H9 (cell line): ENCODE measurements around the gene LRRC45. TPM values are rescaled to one million over a fixed set of nuclear protein-coding genes. Genes with fewer than 3 reads are reported as not detected.

Source experiments
- DNase-seq: peaks from one replicate; pipeline ENCODE4 v3.0.0-alpha.2; 2017
- H2AFZ ChIP-seq: one replicate; pipeline ENCODE4 v1.6.1; 2013; ENCODE audit warnings: mild to moderate bottlenecking, low read length, control low read depth, moderate library complexity
- H2AK5ac ChIP-seq: 2 replicates; pipeline ENCODE4 v1.6.1; 2013; ENCODE audit warnings: low read length, control low read depth, mixed read lengths; ENCODE audit not compliant: insufficient read length
- H2BK120ac ChIP-seq: one replicate; pipeline ENCODE4 v1.6.1; 2013; ENCODE audit warnings: low read depth, mild to moderate bottlenecking, low read length, control low read depth, inconsistent platforms; ENCODE audit not compliant: poor library complexity, severe bottlenecking
- H2BK12ac ChIP-seq: 2 replicates; pipeline ENCODE4 v1.6.1; 2013; ENCODE audit warnings: low read length, control low read depth, mixed read lengths, low read depth; ENCODE audit not compliant: insufficient read length
- H2BK15ac ChIP-seq: 2 replicates; pipeline ENCODE4 v1.6.1; 2013; ENCODE audit warnings: low read depth, low read length, control low read depth
- H2BK20ac ChIP-seq: one replicate; pipeline ENCODE4 v1.6.1; 2013; ENCODE audit warnings: low read depth, mild to moderate bottlenecking, low read length, control low read depth, inconsistent platforms; ENCODE audit not compliant: poor library complexity, severe bottlenecking
- H2BK5ac ChIP-seq: 2 replicates; pipeline ENCODE4 v1.6.1; 2013; ENCODE audit warnings: low read length, control low read depth, mixed read lengths; ENCODE audit not compliant: insufficient read length
- H3K14ac ChIP-seq: 2 replicates; pipeline ENCODE4 v1.6.1; 2013; ENCODE audit warnings: low read length, control low read depth; ENCODE audit not compliant: insufficient read depth
- H3K18ac ChIP-seq: 2 replicates; pipeline ENCODE4 v1.6.1; 2013; ENCODE audit warnings: low read depth, mild to moderate bottlenecking, mixed read lengths, low read length, control low read depth; ENCODE audit not compliant: insufficient read length
- H3K23ac ChIP-seq: 2 replicates; pipeline ENCODE4 v1.6.1; 2013; ENCODE audit warnings: low read length, control low read depth, mixed read lengths, low read depth; ENCODE audit not compliant: insufficient read length
- H3K23me2 ChIP-seq: 2 replicates; pipeline ENCODE4 v1.6.1; 2013; ENCODE audit warnings: low read depth, mild to moderate bottlenecking, mixed read lengths, low read length, control low read depth; ENCODE audit not compliant: insufficient read length, poor library complexity, severe bottlenecking
- H3K27ac ChIP-seq: 2 replicates; pipeline ENCODE4 v1.5.1; 2013; ENCODE audit warnings: low read length, control low read depth, mixed read lengths, low read depth; ENCODE audit not compliant: insufficient read length
- H3K27me3 ChIP-seq: 2 replicates; pipeline ENCODE4 v1.6.1; 2013; ENCODE audit warnings: low read length, control low read depth, inconsistent platforms; ENCODE audit not compliant: insufficient read depth
- H3K4ac ChIP-seq: 2 replicates; pipeline ENCODE4 v1.6.1; 2013; ENCODE audit warnings: low read depth, mild to moderate bottlenecking, control low read depth, inconsistent platforms, low read length, moderate library complexity
- H3K4me1 ChIP-seq: 2 replicates; pipeline ENCODE4 v1.6.1; 2013; ENCODE audit warnings: low read length, control low read depth, inconsistent platforms; ENCODE audit not compliant: insufficient read depth
- H3K4me2 ChIP-seq: 2 replicates; pipeline ENCODE4 v1.6.1; 2013; ENCODE audit warnings: low read length, control low read depth, mixed read lengths; ENCODE audit not compliant: insufficient read length, insufficient read depth
- H3K56ac ChIP-seq: 2 replicates; pipeline ENCODE4 v1.6.1; 2013; ENCODE audit warnings: low read depth, mild to moderate bottlenecking, mixed read lengths, low read length, control low read depth; ENCODE audit not compliant: insufficient read length
- H3K79me1 ChIP-seq: 2 replicates; pipeline ENCODE4 v1.6.1; 2013; ENCODE audit warnings: low read depth, mild to moderate bottlenecking, moderate library complexity, low read length, control low read depth, inconsistent platforms; ENCODE audit not compliant: insufficient read depth, poor library complexity, severe bottlenecking
- H3K79me2 ChIP-seq: 2 replicates; pipeline ENCODE4 v1.6.1; 2013; ENCODE audit warnings: low read length, control low read depth, inconsistent platforms; ENCODE audit not compliant: insufficient read depth
- H3K9ac ChIP-seq: 2 replicates; pipeline ENCODE4 v1.6.1; 2013; ENCODE audit warnings: low read length, control low read depth, mixed read lengths; ENCODE audit not compliant: insufficient read length; ENCODE audit errors: extremely low read depth
- H3K9me3 ChIP-seq: one replicate; pipeline ENCODE4 v1.6.1; 2013; ENCODE audit warnings: low read depth, low read length, inconsistent platforms; ENCODE audit not compliant: control insufficient read depth
- H3T11ph ChIP-seq: one replicate; pipeline ENCODE4 v1.6.1; 2013; ENCODE audit warnings: mild to moderate bottlenecking, low read length, control low read depth, inconsistent platforms
- H4K20me1 ChIP-seq: one replicate; pipeline ENCODE4 v1.6.1; 2013; ENCODE audit not compliant: control insufficient read depth, insufficient read length, insufficient read depth
- H4K5ac ChIP-seq: 2 replicates; pipeline ENCODE4 v1.6.1; 2013; ENCODE audit warnings: low read depth, mild to moderate bottlenecking, mixed read lengths, low read length, control low read depth; ENCODE audit not compliant: insufficient read length
- H4K8ac ChIP-seq: replicated peaks from 2 replicates; pipeline ENCODE4 v1.6.1; 2013; ENCODE audit warnings: low read length, control low read depth, mixed read lengths, low read depth; ENCODE audit not compliant: insufficient read length
- H4K91ac ChIP-seq: 2 replicates; pipeline ENCODE4 v1.6.1; 2013; ENCODE audit warnings: low read depth, mild to moderate bottlenecking, moderate library complexity, mixed read lengths, low read length, control low read depth; ENCODE audit not compliant: insufficient read length
- H3K27ac Mint-ChIP-seq, 3 experiments: 2 replicates in 2 of 3; 3 replicates in 1 of 3; pipeline ENCODE4 v1.8.0; 2020 to 2021; ENCODE audit warnings: mixed read lengths in 3 of 3, mild to moderate bottlenecking in 1 of 3, moderate library complexity in 1 of 3
- H3K27me3 Mint-ChIP-seq: 2 replicates; pipeline ENCODE4 v1.8.0; 2021; ENCODE audit warnings: low read depth, mild to moderate bottlenecking, moderate library complexity, mixed read lengths
- H3K36me3 Mint-ChIP-seq, 3 experiments: 2 replicates in 2 of 3; 3 replicates in 1 of 3; pipeline ENCODE4 v1.8.0; 2020 to 2021; ENCODE audit warnings: low read depth in 3 of 3, mixed read lengths in 3 of 3; ENCODE audit not compliant: insufficient read depth in 1 of 3
- H3K4me1 Mint-ChIP-seq, 2 experiments: 2 replicates each; pipeline ENCODE4 v1.8.0; 2020; ENCODE audit warnings: mixed read lengths in 2 of 2
- H3K4me3 Mint-ChIP-seq, 2 experiments: 2 replicates in 1 of 2; 3 replicates in 1 of 2; pipeline ENCODE4 v1.8.0; 2020 to 2021; ENCODE audit warnings: mild to moderate bottlenecking in 2 of 2, mixed read lengths in 2 of 2, moderate library complexity in 1 of 2
- H3K9me3 Mint-ChIP-seq, 2 experiments: 2 replicates in 1 of 2; 3 replicates in 1 of 2; pipeline ENCODE4 v1.8.0; 2020; ENCODE audit warnings: mild to moderate bottlenecking in 2 of 2, mixed read lengths in 2 of 2, moderate library complexity in 1 of 2
- WGBS: extraction: QIAGEN DNeasy Blood & Tissue Kit; methylation state at CpG from one replicate; pipeline ENCODE4 v1.1.7; 2013; ENCODE audit warnings: missing lambda C conversion rate, low lambda C conversion rate, mixed read lengths; ENCODE audit not compliant: insufficient read length; ENCODE audit errors: extremely low coverage; 5-methylcytosine and 5-hydroxymethylcytosine counted together
- total RNA-seq: library from RNA; stranded (reverse); gene quantifications from 2 replicates; pipeline ENCODE4 v1.2.1, GENCODE V29; 2021
- TF ChIP-seq, protein P1 (sequence below): fragments of 200-600 bp; sonication (generic); conservative IDR thresholded peaks from 3 replicates; pipeline ENCODE4 v1.8.0; 2021; ENCODE audit warnings: antibody characterized with exemption, mild to moderate bottlenecking

The LRRC45 gene
- total RNA-seq, 1 experiment from 2014 or later = 28.7 TPM

DNA sequence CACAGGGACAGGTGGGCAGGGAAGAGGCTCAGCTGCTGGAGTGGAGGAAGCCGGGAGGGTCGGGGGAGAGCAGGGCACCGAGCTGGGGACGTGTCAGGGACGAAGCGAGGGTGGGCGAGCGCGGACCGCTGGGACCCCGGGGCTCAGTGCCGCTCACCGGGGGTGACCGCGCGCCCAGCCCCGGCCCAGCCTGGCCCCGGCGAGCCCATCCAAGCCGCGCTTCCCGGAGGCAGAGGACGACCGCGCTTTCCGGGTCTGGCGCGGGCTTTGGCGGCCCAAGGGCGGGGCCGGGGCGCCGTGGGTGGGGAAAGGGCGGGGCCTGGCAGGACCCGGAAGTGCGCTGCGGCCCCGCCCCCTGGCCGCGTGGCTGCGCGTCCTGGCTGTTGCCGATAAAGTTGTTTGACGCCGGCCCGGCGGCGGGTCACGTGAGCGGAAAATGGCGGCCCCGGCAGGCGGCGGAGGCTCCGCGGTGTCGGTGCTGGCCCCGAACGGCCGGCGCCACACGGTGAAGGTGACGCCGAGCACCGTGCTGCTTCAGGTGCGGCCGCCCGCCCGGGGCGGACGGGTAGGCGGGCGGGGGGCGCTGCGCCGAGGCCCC lies 45.8 kb upstream of the LRRC45 start, which contains the start of gene ASPSCR1:
TSS of gene ASPSCR1 (plus strand) at position 419 of the 598 bp plus-strand sequence. CDS start at position 437, 18 bp downstream.
- no peak within 1 kb of the TSS for H2BK5ac ChIP-seq
- H4K5ac ChIP-seq = no peak within 1 kb of the TSS
- peaks cover 9 to 16% of the 10 kb centered on the region in 2 experiments; a peak in 3 of 4 replicates for H3K4me1 Mint-ChIP-seq
- no peak within 1 kb of the TSS for H2BK120ac ChIP-seq
- no peak within 1 kb of the TSS for H3T11ph ChIP-seq
- H4K91ac ChIP-seq = no peak within 1 kb of the TSS
- H3K4ac ChIP-seq = no peak within 1 kb of the TSS
- H4K8ac ChIP-seq = no peak within 1 kb of the TSS
- H3K56ac ChIP-seq = no peak within 1 kb of the TSS
- H3K23ac ChIP-seq = no peak within 1 kb of the TSS
- no peak within 1 kb of the TSS for H2BK15ac ChIP-seq
- peak within 1 kb of the TSS; percentile 87 for H3K14ac ChIP-seq
- no CpG with 5 or more reads among the region's 76 CpGs for WGBS
- H3K79me1 ChIP-seq = no peaks in the 10 kb centered on the region
- peaks cover 21% of the 10 kb centered on the region in 2 experiments for H3K9me3 Mint-ChIP-seq
- H2BK20ac ChIP-seq = no peak within 1 kb of the TSS
- H3K9ac ChIP-seq = peak within 1 kb of the TSS; percentile 56
- peak within 1 kb of the TSS; percentile 79 to 92 for H3K4me3 Mint-ChIP-seq
- peak; percentile 93 for DNase-seq
- H3K27me3 Mint-ChIP-seq = peaks cover 46% of the 10 kb centered on the region
- H3K27ac Mint-ChIP-seq = peak within 1 kb of the TSS in 2 of 3 experiments; percentile 81 to 89; a peak in 4 of 7 replicates
- H3K4me1 ChIP-seq = no peaks in the 10 kb centered on the region
- no peak within 1 kb of the TSS for H2AFZ ChIP-seq
- H2BK12ac ChIP-seq = no peak within 1 kb of the TSS
- no peak within 1 kb of the TSS for H3K27ac ChIP-seq
- peaks cover 3% of the 10 kb centered on the region for H3K27me3 ChIP-seq
- H4K20me1 ChIP-seq = no peaks in the 10 kb centered on the region
- H3K36me3 Mint-ChIP-seq = peaks cover 2 to 17% (median 14%) of the 10 kb centered on the region in 3 experiments
- no peaks in the 10 kb centered on the region for H3K9me3 ChIP-seq
- H3K23me2 ChIP-seq = peaks cover 12% of the 10 kb centered on the region
- H3K79me2 ChIP-seq = no peaks in the 10 kb centered on the region
- H3K4me2 ChIP-seq = peak within 1 kb of the TSS; percentile 69
- TF ChIP-seq, protein P1, sequence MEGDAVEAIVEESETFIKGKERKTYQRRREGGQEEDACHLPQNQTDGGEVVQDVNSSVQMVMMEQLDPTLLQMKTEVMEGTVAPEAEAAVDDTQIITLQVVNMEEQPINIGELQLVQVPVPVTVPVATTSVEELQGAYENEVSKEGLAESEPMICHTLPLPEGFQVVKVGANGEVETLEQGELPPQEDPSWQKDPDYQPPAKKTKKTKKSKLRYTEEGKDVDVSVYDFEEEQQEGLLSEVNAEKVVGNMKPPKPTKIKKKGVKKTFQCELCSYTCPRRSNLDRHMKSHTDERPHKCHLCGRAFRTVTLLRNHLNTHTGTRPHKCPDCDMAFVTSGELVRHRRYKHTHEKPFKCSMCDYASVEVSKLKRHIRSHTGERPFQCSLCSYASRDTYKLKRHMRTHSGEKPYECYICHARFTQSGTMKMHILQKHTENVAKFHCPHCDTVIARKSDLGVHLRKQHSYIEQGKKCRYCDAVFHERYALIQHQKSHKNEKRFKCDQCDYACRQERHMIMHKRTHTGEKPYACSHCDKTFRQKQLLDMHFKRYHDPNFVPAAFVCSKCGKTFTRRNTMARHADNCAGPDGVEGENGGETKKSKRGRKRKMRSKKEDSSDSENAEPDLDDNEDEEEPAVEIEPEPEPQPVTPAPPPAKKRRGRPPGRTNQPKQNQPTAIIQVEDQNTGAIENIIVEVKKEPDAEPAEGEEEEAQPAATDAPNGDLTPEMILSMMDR = no peak
- H2AK5ac ChIP-seq = no peak within 1 kb of the TSS
- peak within 1 kb of the TSS; percentile 85 for H3K18ac ChIP-seq
